Measurements from ENCODE around the gene E2F2. TPM values are rescaled to one million over a fixed set of nuclear protein-coding genes. Genes with fewer than 3 reads are reported as not detected.

Gene E2F2
- total RNA-seq, 1 donor from 2014 or later: 87.7 TPM

GRCh38 chr1:23469372-23469982 lies 61.6 kb downstream of the E2F2 start:
- intact Hi-C loops (cut with micrococcal nuclease): no loop called here

- intact Hi-C loops (cut with micrococcal nuclease): no loop called here
Measured at GRCh38 chr1:23466423-23466989, 64.5 kb downstream of the E2F2 start.

GRCh38 chr1:23463286-23463685 lies 67.7 kb downstream of the E2F2 start:
- intact Hi-C loops (cut with micrococcal nuclease): no loop called here

- intact Hi-C loops (cut with micrococcal nuclease): no loop called here
Measured at GRCh38 chr1:23462766-23463165, 68.3 kb downstream of the E2F2 start.

- intact Hi-C loops (cut with micrococcal nuclease): no loop called here
Measured at GRCh38 chr1:23461050-23461449, 70.0 kb downstream of the E2F2 start.

GRCh38 chr1:23460519-23460918 lies 70.5 kb downstream of the E2F2 start:
- intact Hi-C loops (cut with micrococcal nuclease): no loop called here

GRCh38 chr1:23459338-23459757 lies 71.7 kb downstream of the E2F2 start:
- intact Hi-C loops (cut with micrococcal nuclease): no loop called here

Other genes with a start within 250 kb of the E2F2 start
- 223 and 234 TPM in 2 replicates for gene HNRNPR, start 186.9 kb downstream of the E2F2 start, total RNA-seq
- 4.9 and 5.7 TPM in 2 replicates for gene ZNF436, start 161.4 kb downstream of the E2F2 start, total RNA-seq
- 14.5 and 17.9 TPM in 2 replicates for gene TCEA3, start 106.5 kb downstream of the E2F2 start, total RNA-seq
- gene ASAP3, start 47.1 kb downstream of the E2F2 start, total RNA-seq: 0.75 and 0.86 TPM in 2 replicates
- gene ID3, start 28.3 kb upstream of the E2F2 start, total RNA-seq: 19.0 and 19.5 TPM in 2 replicates
- 1,228 and 1,231 TPM in 2 replicates for gene RPL11, start 160.6 kb upstream of the E2F2 start, total RNA-seq
- 36.4 and 36.6 TPM in 2 replicates for gene ELOA, start 212.2 kb upstream of the E2F2 start, total RNA-seq
- 59.3 and 62.5 TPM in 2 replicates for gene PITHD1, start 247.2 kb upstream of the E2F2 start, total RNA-seq